GM21381 (cell line): ENCODE data around the gene ANKRD65.
"Not testable (repeated sequence)": the region's sequence is repeated elsewhere in the genome, so short reads cannot be mapped to it uniquely, and the experiment has no call there.

ENCODE experiments used
- ATAC-seq: cut with Tn5 transposase; IDR thresholded peaks from one replicate; pipeline ENCODE4 v1.9.1; 2021; ENCODE audit warnings: mild to moderate bottlenecking, moderate library complexity; ENCODE audit not compliant: unreplicated experiment

The ANKRD65 gene

DNA sequence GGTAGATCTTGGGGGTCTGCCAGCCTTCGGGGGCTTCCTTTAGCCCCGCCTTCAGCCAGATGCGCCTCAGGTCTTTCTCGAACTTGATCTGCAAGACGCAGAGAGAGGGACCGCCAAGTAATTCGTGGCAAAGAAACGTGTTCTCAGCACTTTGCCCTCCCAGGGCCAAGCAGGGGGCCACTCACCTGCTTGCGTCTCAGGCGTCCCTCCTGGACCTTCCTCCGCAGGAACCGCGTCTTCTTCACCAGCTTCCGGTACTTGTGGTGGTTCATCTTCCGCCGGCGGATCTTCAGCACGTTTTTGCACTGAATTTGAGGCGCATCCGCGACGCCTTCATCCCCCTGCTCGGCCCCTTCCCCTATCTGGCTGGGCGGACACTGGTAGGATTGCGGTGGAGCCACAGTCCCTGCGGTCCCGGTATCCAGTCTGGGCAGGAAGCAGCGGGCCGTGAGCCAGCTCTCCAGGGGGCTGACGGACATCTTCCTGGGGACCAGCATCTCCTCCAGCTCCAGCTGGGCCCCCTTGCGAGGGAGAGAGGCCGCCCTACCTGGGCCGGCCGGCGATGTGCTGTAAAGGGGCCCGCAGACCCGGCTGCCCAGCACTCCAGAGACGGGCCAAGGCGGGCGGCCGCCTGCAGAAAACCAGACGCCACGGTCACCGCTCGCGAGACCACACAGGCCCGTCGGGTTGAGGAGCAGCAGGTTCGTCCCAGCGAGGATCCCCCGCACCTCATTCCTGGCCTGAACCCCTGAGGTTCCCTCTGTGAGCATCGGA, 47.1 kb downstream of the ANKRD65 start:
- ATAC-seq = no peak

GRCh38 chr1:1373051-1373814, 47.8 kb downstream of the ANKRD65 start:
- no peak for ATAC-seq

DNA sequence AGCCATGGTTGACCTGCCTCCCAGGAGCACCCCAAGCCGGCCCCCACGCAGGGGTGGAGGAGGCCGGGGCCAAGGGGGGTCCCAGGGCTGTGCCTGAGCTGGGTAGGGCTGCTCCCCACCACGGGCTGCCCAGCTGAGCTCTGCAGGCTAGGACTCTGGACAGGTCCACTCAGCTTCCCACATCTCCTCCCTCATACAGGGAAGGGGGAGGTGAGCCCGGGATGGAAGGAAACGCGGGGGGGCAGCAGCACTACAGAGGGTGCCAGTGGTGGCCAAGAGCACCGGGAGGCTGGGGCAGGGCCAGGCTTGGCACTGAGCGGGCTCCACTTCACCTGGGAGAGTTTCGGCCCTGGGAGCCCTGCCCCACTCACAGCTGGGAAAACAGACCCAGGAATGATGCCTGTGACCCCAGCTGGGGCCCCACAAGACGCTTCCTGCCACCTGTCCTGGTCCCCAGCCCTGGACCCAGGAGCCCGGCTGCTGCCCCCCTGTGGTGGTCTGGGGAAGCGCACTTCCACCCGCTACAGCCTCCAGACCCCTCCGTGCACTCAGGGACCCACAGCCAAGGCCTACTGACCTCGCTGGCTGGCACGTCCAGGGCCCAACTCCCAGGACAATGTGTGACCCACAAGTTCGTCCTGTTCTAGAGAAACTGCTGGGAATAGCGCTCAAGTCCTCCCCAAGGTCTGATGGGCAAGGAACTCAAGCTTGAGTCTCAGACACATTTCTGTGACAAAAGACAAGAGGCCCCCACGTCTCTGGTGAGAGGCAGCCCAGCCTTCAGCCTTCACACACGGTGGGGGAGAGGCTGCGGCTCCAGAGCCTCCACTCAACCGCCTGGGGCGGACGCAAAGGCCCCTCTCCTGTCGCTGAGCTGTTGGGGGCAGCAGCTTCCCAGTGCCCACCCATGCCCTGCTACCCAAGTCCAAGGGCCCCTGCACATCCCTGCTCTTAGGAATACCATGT, 49.0 kb downstream of the ANKRD65 start:
- no peak for ATAC-seq

DNA sequence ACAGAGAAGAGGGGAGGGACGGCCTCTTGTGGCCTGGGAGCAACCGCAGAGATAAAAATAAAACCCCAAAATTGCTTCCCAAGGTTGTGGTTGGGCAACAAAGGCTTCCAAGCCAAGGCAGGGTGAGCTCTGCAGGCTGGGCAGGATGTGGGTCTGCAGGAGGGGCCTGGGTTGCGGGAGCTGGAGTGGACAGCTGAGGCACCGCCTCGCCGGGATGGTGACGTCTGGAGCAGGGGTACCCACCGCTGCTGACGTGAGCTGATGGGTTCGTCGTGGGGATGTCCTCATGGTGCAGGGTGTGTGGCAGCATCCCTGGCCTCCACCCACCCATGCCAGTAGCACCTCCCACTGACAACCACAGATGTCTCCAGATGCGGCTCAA, 49.7 kb downstream of the ANKRD65 start:
- ATAC-seq = no peak

- no peak for ATAC-seq
Observed at GRCh38 chr1:1370771-1371300, 50.2 kb downstream of the ANKRD65 start.

GRCh38 chr1:1370094-1370493, 51.0 kb downstream of the ANKRD65 start:
- ATAC-seq = not testable (repeated sequence)
